ENCODE results near the gene TGM3.

Gene TGM3

DNA sequence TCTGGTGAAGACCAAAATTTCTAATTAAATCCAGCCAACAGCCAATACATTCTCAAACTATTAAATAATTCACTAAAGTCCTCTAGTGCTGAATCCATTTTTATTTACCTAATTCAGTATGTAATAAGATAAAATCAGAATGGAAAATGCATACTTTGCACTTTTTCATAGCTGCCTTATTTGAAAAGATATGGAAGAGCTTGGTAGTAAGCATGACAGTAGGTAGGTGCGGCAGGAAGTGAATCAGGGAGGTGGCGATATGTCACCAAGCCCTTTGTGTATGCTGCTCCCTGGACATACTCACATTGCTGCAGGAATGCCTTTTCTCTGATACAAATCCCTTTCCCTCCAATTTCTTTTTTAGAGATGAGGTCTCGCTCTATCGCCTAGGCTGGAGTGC is 10.2 kb upstream of the TGM3 start:
- DNase-seq: no peak

DNA sequence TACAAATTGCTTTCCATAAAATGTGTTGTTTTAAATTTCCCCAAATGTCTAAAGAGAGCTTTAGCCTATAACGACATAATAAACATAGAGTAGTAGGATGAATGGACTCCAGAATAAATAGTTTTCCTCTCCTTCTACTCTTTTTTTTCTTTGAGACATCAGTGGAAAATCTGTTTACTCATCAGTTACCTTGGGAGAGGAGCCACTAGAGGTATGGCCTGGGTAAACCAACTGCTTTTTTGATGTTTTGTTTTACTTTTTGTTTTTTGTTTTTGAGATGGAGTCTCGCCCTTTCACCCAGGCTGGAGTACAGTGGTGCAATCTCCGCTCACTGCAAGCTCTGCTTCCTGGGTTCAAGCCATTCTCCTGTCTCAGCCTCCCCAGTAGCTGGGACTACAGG is 8.3 kb upstream of the TGM3 start:
- no peak for DNase-seq

DNA sequence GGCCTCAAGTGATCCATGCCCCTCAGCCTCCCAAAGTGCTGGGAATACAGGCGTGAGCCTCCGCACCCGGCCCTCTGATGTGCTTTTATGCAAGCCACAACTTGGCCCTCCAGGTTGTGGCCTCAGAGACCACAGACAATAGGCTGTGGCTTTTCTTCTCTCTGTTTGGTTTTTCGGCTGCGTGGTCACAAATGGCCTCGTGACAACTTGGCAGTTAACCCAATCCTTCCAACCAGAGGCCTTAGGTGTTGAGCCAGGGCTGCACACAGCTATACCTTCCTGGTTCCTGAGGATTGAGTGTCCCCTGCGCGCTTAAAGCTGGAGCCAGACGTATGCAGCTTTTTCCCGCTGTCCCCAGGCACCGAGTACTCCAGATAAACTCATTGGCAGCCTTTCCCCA is 6.3 kb upstream of the TGM3 start:
- no peak for DNase-seq

DNA sequence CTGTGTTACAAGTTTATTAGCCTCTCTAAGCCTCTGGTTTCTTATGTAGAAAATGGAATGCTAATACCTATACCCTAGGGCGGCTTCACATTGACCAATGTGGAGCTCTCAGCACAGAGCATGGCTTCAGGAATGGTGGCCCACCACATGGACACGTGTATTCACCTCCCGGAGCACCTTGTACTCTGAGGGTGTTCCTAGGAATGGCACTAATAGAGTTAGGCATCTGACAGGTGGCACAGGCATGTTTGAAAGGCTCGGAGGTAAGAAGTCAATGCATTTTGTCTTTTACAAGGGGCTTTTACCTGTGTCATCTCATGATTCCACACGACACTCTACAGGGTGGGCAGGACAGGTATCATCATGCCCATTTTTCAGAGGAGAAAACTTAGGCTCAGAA is 5.3 kb upstream of the TGM3 start:
- DNase-seq: no peak

DNA sequence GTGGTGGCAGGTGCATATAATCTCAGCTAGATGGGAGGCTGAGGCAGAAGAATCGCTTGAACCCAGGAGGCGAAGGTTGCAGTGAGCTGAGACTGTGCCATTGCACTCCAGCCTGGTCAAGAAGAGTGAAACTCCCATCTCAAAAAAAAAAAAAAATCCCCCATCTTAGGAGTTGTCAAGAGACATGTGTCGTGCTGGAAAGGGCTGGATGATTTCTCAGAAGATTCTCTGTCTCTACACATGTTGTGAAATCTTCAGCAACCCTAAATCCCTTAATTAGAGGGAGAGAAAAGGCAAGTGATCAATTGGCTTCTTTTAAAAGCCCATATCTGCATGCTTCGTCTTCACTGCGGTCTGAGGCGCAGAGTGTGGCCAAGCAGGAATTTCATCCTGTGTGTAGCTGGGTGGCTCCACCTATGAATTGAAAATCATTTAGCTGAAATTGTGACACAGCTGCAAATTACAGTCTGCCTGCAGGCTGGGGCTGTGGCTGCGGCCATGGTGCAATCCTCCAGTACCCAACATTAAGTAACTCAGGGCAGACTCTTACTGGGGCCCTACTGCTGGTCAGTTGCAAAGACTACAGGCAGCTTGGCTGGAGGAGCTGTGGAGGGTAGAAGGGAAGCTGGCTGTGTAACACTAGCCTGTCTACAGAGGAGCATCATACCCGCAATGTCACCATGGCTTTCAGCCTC is 3.2 kb upstream of the TGM3 start:
- DNase-seq: no peak

DNA sequence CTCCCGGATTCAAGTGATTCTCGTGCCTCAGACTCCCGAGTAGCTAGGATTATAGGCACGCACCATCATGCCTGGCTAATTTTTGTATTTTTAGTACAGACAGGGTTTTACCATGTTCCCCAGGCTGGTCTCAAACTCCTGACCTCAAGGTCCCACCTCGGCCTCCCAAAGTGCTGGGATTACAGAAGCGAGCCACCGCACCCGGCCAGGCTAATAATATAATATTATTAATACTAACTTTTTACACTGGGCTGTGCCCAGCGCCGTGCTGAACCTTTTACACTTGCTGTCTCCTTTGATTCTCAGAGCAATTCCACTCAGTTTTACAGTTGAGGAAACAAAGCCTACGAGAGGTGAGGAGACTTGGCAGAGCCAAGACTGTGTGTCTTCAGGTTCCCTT is 2.3 kb upstream of the TGM3 start:
- DNase-seq: no peak

DNA sequence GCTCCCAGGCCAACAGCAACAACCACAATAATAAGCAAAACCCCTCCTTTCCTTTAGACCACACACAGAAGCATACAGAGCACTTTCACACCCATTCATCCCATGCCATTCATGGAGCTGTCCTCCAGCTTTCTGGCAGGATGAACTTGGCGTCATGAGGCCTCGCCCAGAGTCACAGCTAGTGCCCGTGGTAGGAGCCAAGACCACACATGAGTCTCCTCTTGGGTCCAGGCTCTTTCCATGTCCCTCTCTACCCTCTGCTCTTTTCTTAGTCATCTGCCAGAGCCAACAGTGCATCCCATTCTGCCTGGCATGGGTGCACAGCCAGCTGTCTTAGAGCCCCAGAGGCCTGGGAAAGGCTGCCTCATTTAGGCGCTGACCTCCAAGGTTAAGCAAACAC is 1.8 kb upstream of the TGM3 start:
- no peak for DNase-seq

DNA sequence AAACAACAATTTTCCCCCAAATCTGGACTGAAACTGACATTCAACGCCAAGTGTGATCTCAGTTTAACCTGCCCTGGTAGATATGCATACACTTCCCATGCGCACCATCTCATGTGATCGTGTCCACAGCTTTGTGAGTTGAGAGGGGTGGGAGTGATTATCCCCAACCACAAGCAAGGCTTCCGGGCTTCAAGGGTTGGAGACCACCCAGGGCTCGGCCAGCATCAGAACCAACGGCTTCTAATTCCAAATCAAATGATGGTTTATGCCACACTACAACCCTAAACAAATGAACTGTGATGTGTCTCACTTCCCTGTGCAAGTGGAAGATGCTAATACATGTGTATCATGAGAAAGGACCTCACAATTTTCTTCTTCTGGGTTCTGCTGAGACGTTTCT is 515 bp upstream of the TGM3 start:
- no peak for DNase-seq

DNA sequence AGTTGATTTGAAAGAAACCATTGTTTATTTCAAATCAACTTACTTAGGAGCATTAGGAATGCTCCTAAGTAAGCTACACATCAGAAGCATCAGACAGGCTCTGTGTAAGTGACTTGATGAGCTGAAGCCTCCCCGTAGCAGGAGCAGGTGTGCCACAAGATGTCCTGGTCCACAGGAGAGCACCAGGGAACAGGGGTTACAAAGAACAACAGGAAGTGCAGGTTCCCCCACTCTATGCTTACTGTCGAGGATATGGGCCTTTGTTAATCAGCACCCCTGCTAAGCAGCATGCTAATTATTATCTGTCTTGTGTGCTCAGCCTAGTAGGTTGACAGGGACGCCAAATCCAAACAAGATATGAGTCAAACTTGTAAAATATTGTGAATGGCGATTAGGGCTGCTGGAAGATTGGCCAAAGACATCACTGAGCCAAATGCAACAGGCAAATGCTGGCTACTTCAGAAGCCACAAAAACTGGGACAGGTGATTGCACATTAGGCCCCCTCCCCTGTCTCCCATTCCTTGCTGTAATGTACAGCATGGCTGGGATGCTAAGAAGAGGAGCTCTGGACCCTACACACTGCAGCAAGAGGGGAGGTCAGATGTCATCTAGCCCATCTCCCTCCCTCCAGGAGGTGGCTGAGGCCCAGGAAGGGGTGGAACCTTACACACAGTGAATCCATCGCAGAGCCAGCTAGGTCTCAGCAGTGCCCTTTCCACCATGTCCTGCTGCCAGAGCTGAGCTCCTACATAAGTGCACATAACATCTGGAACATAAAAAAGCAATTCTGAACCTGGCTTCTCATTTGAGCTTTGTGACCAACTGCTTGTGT is 939 bp downstream of the TGM3 start:
- no peak for DNase-seq

DNA sequence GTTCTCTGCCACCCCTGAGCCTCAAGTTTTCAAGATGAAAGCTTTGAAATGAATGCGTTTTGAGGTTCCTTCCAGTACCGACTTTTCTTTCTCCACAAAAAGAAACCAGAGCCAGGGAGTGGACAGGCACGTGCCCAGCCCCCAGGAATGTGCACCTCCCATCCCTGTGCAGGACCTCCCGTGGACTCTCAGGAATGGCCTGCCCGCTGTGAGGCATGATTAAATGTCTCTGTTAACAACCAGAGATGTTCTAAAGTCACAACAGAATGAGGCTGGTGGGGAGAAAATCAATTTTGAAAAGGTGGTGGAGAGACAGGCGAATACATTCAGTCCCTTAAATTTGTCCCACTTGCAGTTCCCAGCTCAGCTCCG is 1.5 kb downstream of the TGM3 start:
- DNase-seq: no peak

DNA sequence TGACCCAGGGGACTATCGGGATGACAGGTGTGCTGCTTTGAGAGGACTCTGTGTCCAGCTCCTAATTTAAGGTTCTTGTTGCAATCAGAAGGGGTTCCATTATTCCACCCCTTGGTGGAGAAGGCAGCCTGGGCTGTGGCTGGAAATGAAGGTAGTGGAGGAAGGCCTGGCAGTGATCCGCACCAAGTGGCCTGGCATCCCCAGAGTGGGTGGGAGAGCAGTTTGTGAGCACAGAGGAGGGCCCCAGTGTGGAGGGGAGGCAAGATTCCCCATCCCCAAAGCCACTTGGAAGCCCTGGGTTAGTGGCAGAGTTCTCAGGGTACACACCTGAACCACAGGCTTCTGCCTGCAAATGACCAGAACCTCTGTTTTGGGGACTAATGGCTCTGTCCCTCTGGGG is 2.3 kb downstream of the TGM3 start:
- DNase-seq: no peak

DNA sequence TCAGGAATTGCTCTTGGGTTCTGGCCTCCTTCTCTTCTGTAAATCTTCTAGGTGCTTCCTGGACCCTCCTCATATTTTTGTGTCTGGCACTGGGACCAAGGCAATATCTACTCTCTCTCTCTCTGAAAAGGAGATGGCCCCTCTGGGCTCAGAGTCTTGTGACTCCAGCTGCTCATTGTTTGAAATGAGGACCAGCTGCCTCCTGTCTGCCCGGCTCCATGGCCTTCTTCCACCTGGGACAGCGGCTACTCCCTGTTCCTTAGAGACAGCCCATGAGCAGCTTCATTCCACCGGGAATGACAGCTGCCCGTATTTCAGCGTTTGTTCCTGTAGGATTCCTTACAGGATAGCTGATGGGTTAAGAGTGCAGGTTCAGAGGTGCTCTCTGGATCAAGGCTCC is 2.9 kb downstream of the TGM3 start:
- no peak for DNase-seq

DNA sequence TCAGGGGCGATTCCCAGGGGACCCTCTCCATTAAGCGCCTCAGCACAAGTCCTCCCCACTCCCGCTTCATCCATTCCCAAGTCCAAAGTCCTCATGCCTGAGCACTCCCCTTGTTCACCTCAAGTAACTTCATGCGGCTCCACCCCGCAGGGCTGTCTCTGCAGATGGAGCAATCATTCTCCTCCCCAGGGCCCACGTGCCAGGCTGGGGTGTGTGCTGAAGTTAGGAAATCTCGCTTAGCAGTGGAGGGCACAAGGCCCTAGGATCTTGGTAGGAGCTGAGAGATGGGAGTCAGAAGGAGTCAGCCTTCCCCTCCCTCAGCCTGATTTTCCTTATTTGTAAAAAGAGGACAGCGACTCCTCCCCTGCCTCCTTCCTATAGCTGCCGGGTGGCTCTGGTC is 3.5 kb downstream of the TGM3 start:
- DNase-seq: no peak

DNA sequence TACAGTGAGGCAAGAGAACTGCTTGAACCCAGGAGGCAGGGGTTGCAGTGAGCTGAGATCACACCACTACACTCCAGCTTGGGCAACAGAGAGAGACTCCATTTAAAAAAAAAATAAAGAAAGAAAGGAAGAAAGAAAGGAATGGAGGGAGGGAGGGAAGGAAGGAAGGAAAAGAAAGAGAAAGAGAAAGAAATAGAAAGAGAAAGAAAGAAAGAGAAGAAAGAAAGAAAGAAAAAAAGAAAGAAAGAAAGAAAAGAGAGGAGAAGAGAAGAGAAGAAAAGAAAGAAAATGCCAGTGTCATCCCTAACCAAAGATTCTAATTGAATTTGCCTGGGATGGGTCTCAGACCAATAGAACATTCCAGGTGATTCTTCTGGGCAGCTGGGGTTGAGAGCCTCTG is 4.2 kb downstream of the TGM3 start:
- DNase-seq: no peak

DNA sequence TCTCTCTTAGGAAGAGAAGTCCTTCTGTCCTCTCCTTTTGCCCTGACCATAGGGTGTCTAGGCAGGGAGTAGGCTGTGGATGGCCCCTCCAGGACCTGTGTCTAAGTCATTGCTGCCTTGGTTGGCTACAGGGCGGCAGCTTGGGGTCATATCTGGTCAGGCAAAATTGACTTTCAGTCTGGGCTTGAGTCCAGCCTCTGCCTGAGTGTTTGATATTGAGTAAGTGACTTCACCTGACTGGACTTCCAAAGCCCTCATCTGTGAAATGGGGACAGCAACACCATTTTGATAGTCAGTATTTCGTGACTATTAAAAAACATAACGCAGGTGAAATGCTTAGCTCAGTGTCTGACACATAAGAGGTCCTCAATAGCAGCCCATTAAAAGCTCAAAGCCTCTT is 4.6 kb downstream of the TGM3 start:
- DNase-seq: no peak

DNA sequence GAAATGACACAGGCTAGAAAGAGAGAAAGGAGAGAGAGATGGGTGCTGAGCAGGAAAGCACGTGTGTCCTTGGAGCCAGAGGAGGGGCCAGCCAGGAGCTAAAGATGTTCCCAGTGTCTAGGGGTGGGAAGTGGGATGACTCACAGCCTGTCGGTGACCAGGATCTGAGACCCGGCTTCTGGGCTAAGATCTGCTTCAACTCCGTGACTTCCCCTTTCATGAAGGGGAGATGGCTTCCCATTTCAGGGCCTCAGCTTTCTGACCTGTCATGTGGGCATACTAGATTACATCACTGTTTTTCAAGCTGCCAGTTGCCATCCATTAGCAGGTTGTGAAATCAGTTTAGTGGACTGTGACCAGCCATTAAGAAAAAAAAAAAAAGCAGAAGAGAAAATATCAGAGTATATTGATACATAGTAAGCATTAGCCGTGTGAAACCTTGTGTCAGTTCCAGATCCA is 5.4 kb downstream of the TGM3 start:
- peak; percentile 46 for DNase-seq

DNA sequence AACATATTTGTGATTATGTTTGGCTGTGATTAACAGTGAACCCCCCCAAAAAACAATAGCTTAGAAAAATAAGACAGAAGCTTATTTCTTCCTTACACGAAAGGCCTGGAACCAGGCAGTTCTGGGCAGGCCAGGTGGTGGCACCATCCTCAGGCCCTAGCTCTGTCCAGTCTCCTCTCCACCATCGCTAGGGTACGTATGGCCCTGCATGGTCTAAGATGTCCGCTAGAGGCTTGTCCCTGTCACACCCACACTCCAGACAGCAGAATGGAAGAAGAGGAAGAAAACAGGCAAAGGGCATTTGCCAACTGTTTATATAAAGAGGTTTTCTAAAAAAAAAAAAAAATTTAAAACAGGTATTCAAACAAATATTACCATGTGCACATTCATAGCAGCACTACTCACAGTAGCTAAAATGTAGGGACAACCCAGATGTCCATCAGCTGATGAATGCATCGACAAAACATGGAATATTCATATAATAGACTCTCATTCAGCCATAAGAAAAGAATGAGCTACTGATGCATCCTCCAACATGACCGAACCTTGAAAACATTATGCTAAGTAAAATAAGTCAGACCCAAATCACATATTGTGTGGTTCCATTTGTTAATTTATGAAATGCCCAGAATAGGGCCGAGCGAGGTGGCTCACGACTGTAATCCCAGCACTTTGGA is 6.7 kb downstream of the TGM3 start:
- no peak for DNase-seq

DNA sequence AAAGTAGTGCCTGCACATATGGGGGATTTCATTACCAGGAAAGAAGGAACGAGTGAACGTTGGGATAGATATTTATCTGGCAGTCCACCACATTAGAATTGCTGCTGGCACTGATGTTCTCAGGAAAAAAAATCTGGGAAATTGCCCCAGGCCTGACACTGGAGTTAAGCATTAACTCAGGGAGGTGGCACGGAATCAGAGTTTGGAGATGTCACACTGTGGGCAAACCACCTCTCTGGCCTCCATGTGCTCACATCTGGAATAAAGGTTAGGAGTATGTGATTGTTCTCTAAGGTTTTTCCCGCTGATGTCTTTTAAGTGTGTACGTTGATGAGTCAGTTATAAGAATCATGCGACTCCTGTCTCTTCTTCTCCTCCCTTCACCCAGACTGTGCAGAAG is 7.9 kb downstream of the TGM3 start:
- no peak for DNase-seq

DNA sequence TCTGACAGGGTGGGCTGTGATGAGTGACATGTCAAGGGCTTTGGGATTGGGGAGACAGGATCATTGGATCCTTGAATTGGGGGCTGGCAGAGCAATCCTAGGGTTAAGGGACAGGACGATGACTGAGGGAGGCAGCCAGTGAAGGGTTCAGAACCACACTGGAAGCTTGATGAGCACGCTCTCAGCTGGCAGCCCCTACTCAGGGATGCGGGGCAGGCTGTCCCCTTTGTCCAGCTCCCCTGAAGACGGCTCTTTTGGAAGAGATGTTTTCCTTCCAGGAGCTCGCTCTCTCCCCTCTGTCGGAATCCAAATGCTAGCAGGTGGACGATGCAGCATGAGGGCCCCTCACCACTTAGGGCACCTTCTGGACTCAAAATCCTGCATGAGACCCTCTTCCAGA is 8.4 kb downstream of the TGM3 start:
- no peak for DNase-seq

DNA sequence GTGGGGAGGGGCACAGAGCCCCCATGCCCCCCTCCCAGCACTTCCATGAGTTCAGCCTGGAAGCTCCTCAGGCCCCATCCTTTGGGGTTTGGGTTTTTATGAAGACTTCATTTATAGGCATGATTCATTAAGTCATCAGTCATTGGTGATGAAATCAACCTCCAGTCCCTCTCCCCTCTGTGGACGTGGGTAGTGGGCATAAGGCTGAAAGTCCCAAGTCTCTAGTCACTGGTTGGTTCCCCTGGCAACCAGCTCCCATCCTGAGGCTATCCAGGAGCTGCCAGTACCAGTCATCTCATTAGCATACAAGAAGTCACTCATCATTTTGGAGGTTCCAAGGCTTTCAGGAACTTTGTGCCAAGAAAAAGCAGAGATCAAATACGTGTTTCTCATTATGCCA is 9.2 kb downstream of the TGM3 start:
- DNase-seq: no peak

DNA sequence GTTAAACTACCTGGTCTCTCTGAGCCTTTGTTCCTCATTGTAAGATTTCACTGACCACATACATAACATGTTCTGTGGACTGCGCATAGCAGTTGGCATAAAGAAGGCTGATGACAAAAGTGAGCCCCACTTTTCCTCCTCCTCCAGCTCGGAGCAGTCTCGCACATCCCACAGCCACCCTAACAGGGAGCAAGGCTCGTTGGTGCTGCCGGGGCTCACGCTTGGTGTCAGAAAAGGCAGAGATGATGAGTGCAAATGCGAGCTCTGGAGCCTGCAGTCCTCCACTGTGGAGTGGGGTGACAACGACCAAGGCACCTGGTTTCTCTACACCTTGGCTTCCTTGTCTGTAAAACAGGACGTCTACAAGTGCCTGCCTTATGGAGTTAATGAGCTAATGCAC is 9.7 kb downstream of the TGM3 start:
- DNase-seq: no peak

DNA sequence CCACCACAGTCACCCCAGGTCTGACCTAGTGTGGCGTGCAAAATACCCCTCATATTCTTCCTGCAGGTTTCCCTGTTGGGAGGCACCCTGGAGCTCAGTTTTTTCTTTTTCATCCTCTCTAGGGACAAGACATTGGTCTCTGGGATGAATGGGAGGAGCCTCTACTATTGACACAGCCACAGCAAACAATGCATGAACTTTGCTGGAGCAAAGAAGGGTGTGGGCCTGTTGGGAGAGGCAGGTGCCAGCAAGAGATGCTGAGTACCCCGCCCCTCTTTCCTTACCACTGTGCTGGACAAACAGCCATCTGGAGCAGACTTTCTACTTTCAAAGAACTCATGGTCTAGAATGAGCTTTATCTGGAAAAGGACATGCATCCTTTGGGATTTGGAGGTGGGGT is 10.1 kb downstream of the TGM3 start:
- no peak for DNase-seq

DNA sequence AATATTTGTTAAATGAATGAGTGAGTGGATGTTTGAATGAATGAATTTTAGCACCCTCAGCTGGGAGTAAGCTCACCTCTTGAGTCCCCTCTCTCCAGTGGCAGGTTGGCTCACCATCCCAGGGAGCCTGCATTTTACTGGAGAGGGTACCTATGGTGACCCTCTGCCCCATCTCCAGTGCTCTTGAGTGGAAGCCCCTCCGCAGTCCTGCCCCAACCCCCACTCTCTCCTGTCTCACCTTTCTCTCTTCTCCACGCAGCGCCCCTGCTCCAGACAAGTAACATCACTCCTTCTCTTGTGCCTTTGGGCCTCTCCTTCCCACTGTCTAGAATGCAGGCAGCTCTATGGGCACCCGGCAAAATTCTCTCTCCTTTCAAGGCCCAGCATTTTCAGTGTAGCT is 11.3 kb downstream of the TGM3 start:
- no peak for DNase-seq

DNA sequence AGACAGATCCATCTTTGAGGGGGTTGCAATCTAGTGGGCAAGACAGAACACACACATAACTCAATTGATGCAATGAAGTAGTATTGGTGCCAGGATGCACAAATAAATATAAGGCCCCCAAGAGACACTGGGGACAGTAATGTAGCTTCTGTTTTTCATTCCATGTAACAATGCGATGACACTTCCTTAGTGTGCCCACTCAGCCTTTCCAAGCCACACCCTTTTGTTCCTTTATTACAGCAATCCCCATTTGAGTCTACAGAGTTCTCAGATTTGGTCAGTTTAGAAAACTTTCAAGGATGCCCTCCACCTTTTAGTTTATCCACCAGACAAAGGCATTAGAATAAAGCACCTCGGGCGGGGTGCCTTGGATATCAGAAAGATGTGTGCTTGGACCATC is 15.5 kb downstream of the TGM3 start:
- no peak for DNase-seq

Data from KG1 (cell line).